Sigmoid colon (tissue), 4 donors: ENCODE data around the gene MRGPRX4.

ENCODE experiments used
- EP300 ChIP-seq, 4 donors: sonication (generic); formaldehyde crosslinking; IDR thresholded peaks; one replicate each; pipeline ENCODE4 v1.6.1; 2017; ENCODE audit warnings: antibody characterized with exemption in 4 of 4
- POLR2A ChIP-seq, 2 donors: fragments of 450-650 bp; IDR thresholded peaks; one replicate each; pipeline ENCODE4 v1.6.1; 2016; ENCODE audit warnings: antibody characterized with exemption in 2 of 2, mild to moderate bottlenecking in 2 of 2, moderate library complexity in 2 of 2
- POLR2AphosphoS5 ChIP-seq, 4 donors: sonication (generic); formaldehyde crosslinking; IDR thresholded peaks; one replicate each; pipeline ENCODE4 v1.6.1; 2017; ENCODE audit warnings: antibody characterized with exemption in 4 of 4
- TF ChIP-seq, protein P1 (sequence below), 4 experiments: fragments of 450-650 bp in 3 of 4; fragments of 200-600 bp in 1 of 4; IDR thresholded peaks; one replicate each; pipeline ENCODE4 v1.5.1; 2016 to 2019; ENCODE audit warnings: antibody characterized with exemption in 4 of 4, mild to moderate bottlenecking in 3 of 4, moderate library complexity in 2 of 4

DNA sequence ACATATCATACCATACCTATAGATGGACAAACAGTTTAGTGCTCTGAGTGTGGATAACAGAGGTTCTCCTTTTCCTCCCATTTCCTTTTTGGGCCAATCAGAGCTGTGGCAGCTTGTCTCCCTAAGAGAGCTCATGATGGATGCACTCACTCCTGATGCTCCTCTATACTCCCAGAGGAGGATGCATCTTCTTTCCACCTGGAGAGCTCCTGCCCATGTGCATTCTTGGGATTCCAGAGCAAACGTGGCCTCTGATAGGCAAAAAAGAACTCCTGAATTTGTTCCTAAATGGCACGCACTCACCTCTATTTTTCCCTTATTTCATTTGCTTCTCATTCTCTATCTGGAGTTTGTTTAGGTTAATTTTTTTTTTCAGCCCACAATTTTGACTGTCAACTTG, 37.3 kb upstream of the MRGPRX4 start:
- TF ChIP-seq POLR2A (IDR thresholded peaks at IDR 0.05) (no peak), POLR2AphosphoS5 (IDR thresholded peaks at IDR 0.05) (no peak), EP300 (IDR thresholded peaks at IDR 0.05) (no peak)
- TF ChIP-seq, protein P1, sequence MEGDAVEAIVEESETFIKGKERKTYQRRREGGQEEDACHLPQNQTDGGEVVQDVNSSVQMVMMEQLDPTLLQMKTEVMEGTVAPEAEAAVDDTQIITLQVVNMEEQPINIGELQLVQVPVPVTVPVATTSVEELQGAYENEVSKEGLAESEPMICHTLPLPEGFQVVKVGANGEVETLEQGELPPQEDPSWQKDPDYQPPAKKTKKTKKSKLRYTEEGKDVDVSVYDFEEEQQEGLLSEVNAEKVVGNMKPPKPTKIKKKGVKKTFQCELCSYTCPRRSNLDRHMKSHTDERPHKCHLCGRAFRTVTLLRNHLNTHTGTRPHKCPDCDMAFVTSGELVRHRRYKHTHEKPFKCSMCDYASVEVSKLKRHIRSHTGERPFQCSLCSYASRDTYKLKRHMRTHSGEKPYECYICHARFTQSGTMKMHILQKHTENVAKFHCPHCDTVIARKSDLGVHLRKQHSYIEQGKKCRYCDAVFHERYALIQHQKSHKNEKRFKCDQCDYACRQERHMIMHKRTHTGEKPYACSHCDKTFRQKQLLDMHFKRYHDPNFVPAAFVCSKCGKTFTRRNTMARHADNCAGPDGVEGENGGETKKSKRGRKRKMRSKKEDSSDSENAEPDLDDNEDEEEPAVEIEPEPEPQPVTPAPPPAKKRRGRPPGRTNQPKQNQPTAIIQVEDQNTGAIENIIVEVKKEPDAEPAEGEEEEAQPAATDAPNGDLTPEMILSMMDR (IDR thresholded peaks at IDR 0.05) = no peak
